Right kidney (tissue), 9 donors: ENCODE results near the gene FCAR.
"Not testable (repeated sequence)": the region's sequence is repeated elsewhere in the genome, so short reads cannot be mapped to it uniquely, and the experiment has no call there.

Experiments used
- DNase-seq: peaks from one replicate; pipeline ENCODE4 v3.0.0-alpha.2; 2016
- long read RNA-seq, 8 donors: transcript quantifications; one replicate each; lab custom pipeline, GENCODE V29; 2026

The FCAR gene
- long read RNA-seq, donor 1 = 0 reads
- long read RNA-seq, donor 2 = 0 reads
- long read RNA-seq, donor 3 = 0 reads
- long read RNA-seq, donor 4 = 0 reads
- long read RNA-seq, donor 5 = 0 reads
- long read RNA-seq, donor 6 = 0 reads
- long read RNA-seq, donor 7 = 0 reads
- long read RNA-seq, donor 8 = 0 reads

- DNase-seq = no peak
These were observed at the start of gene FCAR for GRCh38 chr19:54873990-54874389. TSS of gene FCAR (plus strand) at chr19:54874235. CDS start at chr19:54874290, 55 bp downstream.

- not testable (repeated sequence) for DNase-seq
These were observed 49.6 kb upstream of the FCAR start for GRCh38 chr19:54824416-54824815.

- DNase-seq = not testable (repeated sequence)
These were observed 48.7 kb upstream of the FCAR start for GRCh38 chr19:54825326-54825725.

GRCh38 chr19:54828064-54828463, 46.0 kb upstream of the FCAR start:
- not testable (repeated sequence) for DNase-seq

GRCh38 chr19:54832496-54832895, 41.5 kb upstream of the FCAR start, which contains the start of gene KIR2DS4:
TSS of gene KIR2DS4 (plus strand) at chr19:54832676.
- DNase-seq = not testable (repeated sequence)

GRCh38 chr19:54835126-54835525, 38.9 kb upstream of the FCAR start:
- not testable (repeated sequence) for DNase-seq

GRCh38 chr19:54837522-54837921, 36.5 kb upstream of the FCAR start:
- DNase-seq = not testable (repeated sequence)

- not testable (repeated sequence) for DNase-seq
These were observed 30.9 kb upstream of the FCAR start for GRCh38 chr19:54843171-54843570.

- not testable (repeated sequence) for DNase-seq
These were observed 23.9 kb upstream of the FCAR start, which contains the start of gene KIR3DL2 for GRCh38 chr19:54850061-54850640. TSS of gene KIR3DL2 (plus strand) at chr19:54850443. CDS start at chr19:54850476, 33 bp downstream.

GRCh38 chr19:54850930-54851329, 23.1 kb upstream of the FCAR start:
- DNase-seq = no peak

- DNase-seq = no peak
These were observed 22.7 kb upstream of the FCAR start for GRCh38 chr19:54851353-54851752.

GRCh38 chr19:54855241-54855640, 18.8 kb upstream of the FCAR start:
- not testable (repeated sequence) for DNase-seq

- DNase-seq = not testable (repeated sequence)
These were observed 15.6 kb upstream of the FCAR start for GRCh38 chr19:54858476-54858875.

GRCh38 chr19:54859421-54859820, 14.6 kb upstream of the FCAR start:
- not testable (repeated sequence) for DNase-seq

- DNase-seq = not testable (repeated sequence)
These were observed 10.6 kb upstream of the FCAR start for GRCh38 chr19:54863459-54863858.

- no peak for DNase-seq
These were observed 2.3 kb upstream of the FCAR start for GRCh38 chr19:54871696-54872095.

GRCh38 chr19:54875506-54875905, 1.5 kb downstream of the FCAR start:
- no peak for DNase-seq

GRCh38 chr19:54877471-54877870, 3.4 kb downstream of the FCAR start:
- no peak for DNase-seq

GRCh38 chr19:54881884-54882283, 7.8 kb downstream of the FCAR start:
- no peak for DNase-seq

GRCh38 chr19:54882758-54883157, 8.7 kb downstream of the FCAR start:
- no peak for DNase-seq

GRCh38 chr19:54883228-54883627, 9.2 kb downstream of the FCAR start:
- DNase-seq = no peak

GRCh38 chr19:54888239-54888638, 14.2 kb downstream of the FCAR start:
- DNase-seq = no peak

- no peak for DNase-seq
These were observed 15.5 kb downstream of the FCAR start for GRCh38 chr19:54889566-54889965.

- DNase-seq = no peak
These were observed 19.4 kb downstream of the FCAR start for GRCh38 chr19:54893406-54893805.
